HG03565 (cell line): ENCODE data around the gene NXN.
"Not testable (repeated sequence)": the region's sequence is repeated elsewhere in the genome, so short reads cannot be mapped to it uniquely, and the experiment has no call there.

Experiments
- ATAC-seq: cut with Tn5 transposase; IDR thresholded peaks from one replicate; pipeline ENCODE4 v1.9.1; 2021; ENCODE audit warnings: mild to moderate bottlenecking, moderate library complexity; ENCODE audit not compliant: unreplicated experiment

Gene NXN

GRCh38 chr17:896454-896853 lies 83.1 kb downstream of the NXN start:
- no peak for ATAC-seq

GRCh38 chr17:892958-893357 lies 86.6 kb downstream of the NXN start:
- no peak for ATAC-seq

- ATAC-seq, result no peak
Measured at GRCh38 chr17:888998-889441, 90.6 kb downstream of the NXN start.

GRCh38 chr17:887551-888209 lies 91.9 kb downstream of the NXN start:
- ATAC-seq, result no peak

- no peak for ATAC-seq
Measured at GRCh38 chr17:885971-886571, 93.5 kb downstream of the NXN start.

- ATAC-seq, result no peak
Measured at GRCh38 chr17:883586-883962, 96.0 kb downstream of the NXN start.

GRCh38 chr17:882827-883585 lies 96.6 kb downstream of the NXN start:
- no peak for ATAC-seq

- no peak for ATAC-seq
Measured at GRCh38 chr17:881778-882177, 97.8 kb downstream of the NXN start.

- no peak for ATAC-seq
Measured at GRCh38 chr17:880443-881269, 98.9 kb downstream of the NXN start.

GRCh38 chr17:879546-880442 lies 99.8 kb downstream of the NXN start:
- ATAC-seq, result no peak

- no peak for ATAC-seq
Measured at GRCh38 chr17:877630-878029, 101.9 kb downstream of the NXN start.

- ATAC-seq, result no peak
Measured at GRCh38 chr17:876272-876671, 103.3 kb downstream of the NXN start.

GRCh38 chr17:874590-874989 lies 105.0 kb downstream of the NXN start:
- not testable (repeated sequence) for ATAC-seq

- no peak for ATAC-seq
Measured at GRCh38 chr17:872855-873254, 106.7 kb downstream of the NXN start.

GRCh38 chr17:871751-872519 lies 107.6 kb downstream of the NXN start:
- ATAC-seq, result no peak

- ATAC-seq, result no peak
Measured at GRCh38 chr17:869567-870525, 109.7 kb downstream of the NXN start.

- ATAC-seq, result no peak
Measured at GRCh38 chr17:869086-869485, 110.5 kb downstream of the NXN start.

- ATAC-seq, result no peak
Measured at GRCh38 chr17:867896-868489, 111.6 kb downstream of the NXN start.
